Panc1 (cell line): ENCODE measurements around the gene CILP2. TPM values are rescaled to one million over a fixed set of nuclear protein-coding genes. Genes with fewer than 3 reads are reported as not detected.

ENCODE experiments used
- ATAC-seq: fragments of 200-7000 bp; cut with Tn5 transposase; 2 replicates; pipeline ENCODE4 v1.9.1; 2020; ENCODE audit warnings: mild to moderate bottlenecking, moderate library complexity
- BruUV-seq: library from RNA; stranded (reverse); fragments of 400-500 nt; replicated peaks from 2 replicates; lab custom pipeline; 2021; lab: Mats Ljungman, UMichigan
- CTCF ChIA-PET: fragments of 300-600 bp; sonication (Branson Sonifier 250); formaldehyde crosslinking; loops from one replicate; lab custom pipeline; 2022; ENCODE audit warnings: antibody characterized with exemption; lab: Charles Lee
- POLR2A ChIA-PET: fragments of 300-600 bp; sonication (Branson Sonifier 250); formaldehyde crosslinking; loops from one replicate; lab custom pipeline; 2022; ENCODE audit warnings: antibody characterized with exemption; lab: Charles Lee
- DNase-seq: peaks from one replicate; pipeline ENCODE4 v3.0.0-alpha.2; 2010; ENCODE audit warnings: low read depth, low spot score
- H3K27ac ChIP-seq: 2 replicates; pipeline ENCODE4 v1.5.1; 2011; ENCODE audit warnings: mild to moderate bottlenecking, low read length, inconsistent platforms
- H3K27me3 ChIP-seq: fragments of 200-500 bp; sonication (Bioruptor generic); 2 replicates; pipeline ENCODE4 v1.6.0; 2014; ENCODE audit warnings: low read length, inconsistent platforms; ENCODE audit not compliant: control insufficient read depth, insufficient read depth
- H3K36me3 ChIP-seq: fragments of 200-500 bp; sonication (Bioruptor generic); 2 replicates; pipeline ENCODE4 v1.5.1; 2014; ENCODE audit warnings: inconsistent platforms, mild to moderate bottlenecking, low read length, moderate library complexity; ENCODE audit not compliant: control insufficient read depth, insufficient read depth
- H3K4me1 ChIP-seq: 2 replicates; pipeline ENCODE4 v1.5.1; 2011; ENCODE audit warnings: inconsistent platforms, mild to moderate bottlenecking, low read length, moderate library complexity; ENCODE audit not compliant: control insufficient read depth, insufficient read depth
- H3K4me3 ChIP-seq, 2 experiments: 2 replicates each; pipeline ENCODE4 v1.5.1; 2011 to 2012; ENCODE audit warnings: low read depth in 2 of 2, low read length in 2 of 2, mild to moderate bottlenecking in 2 of 2, inconsistent platforms in 1 of 2, moderate library complexity in 1 of 2
- H3K9me3 ChIP-seq: fragments of 200-500 bp; sonication (Bioruptor generic); 2 replicates; pipeline ENCODE4 v1.5.1; 2014; ENCODE audit warnings: low read depth, mild to moderate bottlenecking, inconsistent platforms, low read length, moderate library complexity; ENCODE audit not compliant: control insufficient read depth, insufficient read depth
- POLR2AphosphoS5 ChIP-seq: IDR thresholded peaks from 2 replicates; pipeline ENCODE4 v1.6.1; 2012; ENCODE audit warnings: mild to moderate bottlenecking, low read depth, low read length, moderate library complexity
- REST ChIP-seq, 2 experiments: IDR thresholded peaks; 2 replicates each; pipeline ENCODE4 v1.6.1; 2011 to 2012; ENCODE audit warnings: low read depth in 2 of 2, control low read depth in 1 of 2, low read length in 1 of 2, mild to moderate bottlenecking in 1 of 2, moderate library complexity in 1 of 2; ENCODE audit not compliant: insufficient read depth in 1 of 2
- SIN3A ChIP-seq: IDR thresholded peaks from 2 replicates; pipeline ENCODE4 v1.6.1; 2012; ENCODE audit warnings: low read depth, mild to moderate bottlenecking, low read length, moderate library complexity, borderline replicate concordance; ENCODE audit not compliant: insufficient read depth
- TCF7L2 ChIP-seq: IDR thresholded peaks from 2 replicates; pipeline ENCODE4 v1.6.1; 2011; ENCODE audit warnings: mild to moderate bottlenecking, low read depth, low read length, inconsistent platforms
- in situ Hi-C: cut with HindIII; loops from 2 replicates; pipeline ENCODE4 v1.10.0; 2016; ENCODE audit warnings: low sequenced_read_pairs, low pct_unique_long_range_greater_than_20kb
- intact Hi-C: fragments of 100-400 bp; cut with micrococcal nuclease; formaldehyde crosslinking; loops from one replicate; pipeline ENCODE4 v1.10.0; 2022; ENCODE audit not compliant: unreplicated experiment
- total RNA-seq: library from RNA; stranded (reverse); gene quantifications from one replicate; pipeline ENCODE4 v1.2.1, GENCODE V29; 2021; ENCODE audit not compliant: unreplicated experiment
- TF ChIP-seq, protein P1 (sequence below): fragments of 450-650 bp; IDR thresholded peaks from 2 replicates; pipeline ENCODE4 v1.5.1; 2017; ENCODE audit warnings: mild to moderate bottlenecking

The CILP2 gene
- total RNA-seq, 1 experiment from 2014 or later = 0.46 TPM

GRCh38 chr19:19530889-19531288, 7.2 kb upstream of the CILP2 start:
- H3K9me3 ChIP-seq = no peaks in the 10 kb centered on the region
- no peaks in the 10 kb centered on the region for H3K27me3 ChIP-seq
- ChIA-PET CTCF (no interaction called here), POLR2A (interaction anchor here (0.7 kb wide), 1 partner anchor 104 kb away, joined by 17 read pairs; no protein-coding TSS in a partner anchor)
- in situ Hi-C loops (no loop called here), intact Hi-C loops (loop anchor here (10.0 kb wide), 1 partner anchor 114 kb away; the partner anchor contains the start of gene GMIP)
- no peaks in the 10 kb centered on the region for H3K36me3 ChIP-seq
- no TSS peak for BruUV-seq
- DNase-seq = no peak
- H3K27ac ChIP-seq = no peak overlapping the region
- no peak for ATAC-seq
- no peak for TF ChIP-seq REST (IDR thresholded peaks at IDR 0.05; ENCODE audit: insufficient read depth in 1 of 2, low read depth in 2 of 2, low read length in 1 of 2)
- TF ChIP-seq, protein P1, sequence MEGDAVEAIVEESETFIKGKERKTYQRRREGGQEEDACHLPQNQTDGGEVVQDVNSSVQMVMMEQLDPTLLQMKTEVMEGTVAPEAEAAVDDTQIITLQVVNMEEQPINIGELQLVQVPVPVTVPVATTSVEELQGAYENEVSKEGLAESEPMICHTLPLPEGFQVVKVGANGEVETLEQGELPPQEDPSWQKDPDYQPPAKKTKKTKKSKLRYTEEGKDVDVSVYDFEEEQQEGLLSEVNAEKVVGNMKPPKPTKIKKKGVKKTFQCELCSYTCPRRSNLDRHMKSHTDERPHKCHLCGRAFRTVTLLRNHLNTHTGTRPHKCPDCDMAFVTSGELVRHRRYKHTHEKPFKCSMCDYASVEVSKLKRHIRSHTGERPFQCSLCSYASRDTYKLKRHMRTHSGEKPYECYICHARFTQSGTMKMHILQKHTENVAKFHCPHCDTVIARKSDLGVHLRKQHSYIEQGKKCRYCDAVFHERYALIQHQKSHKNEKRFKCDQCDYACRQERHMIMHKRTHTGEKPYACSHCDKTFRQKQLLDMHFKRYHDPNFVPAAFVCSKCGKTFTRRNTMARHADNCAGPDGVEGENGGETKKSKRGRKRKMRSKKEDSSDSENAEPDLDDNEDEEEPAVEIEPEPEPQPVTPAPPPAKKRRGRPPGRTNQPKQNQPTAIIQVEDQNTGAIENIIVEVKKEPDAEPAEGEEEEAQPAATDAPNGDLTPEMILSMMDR = no peak
- TF ChIP-seq TCF7L2 = no peak
- TF ChIP-seq POLR2AphosphoS5 = no peak
- no peak for TF ChIP-seq SIN3A
- H3K4me1 ChIP-seq = no peaks in the 10 kb centered on the region; the same call in 1 of the 2 replicates
- no peak overlapping the region for H3K4me3 ChIP-seq

DNA sequence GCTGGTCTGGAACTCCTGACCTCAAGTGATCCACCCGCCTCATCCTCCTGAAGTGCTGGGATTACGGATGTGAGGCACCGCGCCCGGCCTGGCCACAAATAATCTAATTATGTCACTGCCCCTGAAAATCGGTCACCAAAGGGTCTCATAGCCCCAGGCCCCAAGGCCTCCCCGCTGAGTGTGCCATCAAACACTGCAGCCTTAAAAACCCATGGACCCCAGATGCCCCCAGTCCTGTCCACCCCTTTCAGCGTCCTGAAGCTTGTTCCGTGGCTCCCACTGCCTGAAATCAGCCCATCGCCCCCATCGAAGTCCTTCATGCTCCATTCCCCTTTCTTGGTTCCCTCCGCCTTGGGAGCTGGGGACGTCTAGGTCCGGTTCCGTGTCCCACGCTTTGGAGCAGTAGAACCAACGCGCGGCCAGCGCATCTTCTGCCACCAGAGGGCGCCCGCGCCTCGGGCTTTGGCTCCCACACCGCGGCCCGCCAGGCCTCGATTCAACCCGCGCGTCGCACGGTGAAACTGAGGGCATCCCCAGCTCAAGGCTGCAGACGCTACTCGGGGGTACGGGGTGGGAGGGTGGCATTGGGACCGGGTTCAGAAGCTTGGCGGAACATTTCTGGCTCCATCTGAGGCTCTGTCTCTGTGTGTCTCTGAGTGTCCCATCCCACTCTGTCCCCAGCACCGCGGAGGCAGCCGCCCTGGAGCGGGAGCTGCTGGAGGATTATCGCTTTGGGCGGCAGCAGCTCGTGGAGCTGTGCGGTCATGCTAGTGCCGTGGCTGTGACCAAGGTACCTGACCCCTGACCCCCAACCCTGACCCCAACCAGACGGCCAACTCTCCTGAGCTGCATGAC, 5.9 kb upstream of the CILP2 start:
- POLR2A ChIA-PET = interaction anchor here (0.5 to 0.6 kb wide), 2 partner anchors 65 to 88 kb away, joined by 4 to 6 read pairs; no protein-coding TSS in a partner anchor
- DNase-seq (no peak), ATAC-seq (peak; percentile 82)
- TF ChIP-seq TCF7L2 (no peak), REST (IDR thresholded peaks at IDR 0.05; ENCODE audit: insufficient read depth in 1 of 2, low read depth in 2 of 2, low read length in 1 of 2) (no peak), POLR2AphosphoS5 (0 out of 2 replicates have a peak, but pooled peaks have one; percentile 33), SIN3A (no peak)
- TF ChIP-seq, protein P1 = peak; percentile 92
- H3K4me3 ChIP-seq = no peak overlapping the region
- H3K27me3 ChIP-seq = no peaks in the 10 kb centered on the region
- in situ Hi-C loops (no loop called here), intact Hi-C loops (loop anchor here (10.0 kb wide), 1 partner anchor 113 kb away; the partner anchor contains the start of gene GMIP)
- no peaks in the 10 kb centered on the region for H3K4me1 ChIP-seq
- CTCF ChIA-PET = interaction anchor here (0.6 to 1.4 kb wide), 8 partner anchors 16 to 203 kb away, joined by 3 to 9 read pairs (median 3); no protein-coding TSS in a partner anchor
- H3K27ac ChIP-seq = no peak overlapping the region
- H3K36me3 ChIP-seq = no peaks in the 10 kb centered on the region
- H3K9me3 ChIP-seq = no peaks in the 10 kb centered on the region
- BruUV-seq = no TSS peak
